Measurements from ENCODE around the gene TATDN2. TPM values are rescaled to one million over a fixed set of nuclear protein-coding genes. Genes with fewer than 3 reads are reported as not detected.

TATDN2 gene
- polyA plus RNA-seq, 2 of the 4 experiments (the other 2 are of a cell fraction), result 22.4 to 34.9 TPM

GRCh38 chr3:10300087-10300486 is 51.8 kb downstream of the TATDN2 start (continued):
- no peak for TF ChIP-seq HMGXB4 (CRISPR knock-in tag; IDR thresholded peaks at IDR 0.05; ENCODE audit: borderline replicate concordance)
- no peak for TF ChIP-seq MAZ (IDR thresholded peaks at IDR 0.05; ENCODE audit: borderline replicate concordance, low read depth, low read length)
- no peak for TF ChIP-seq HES2 (IDR thresholded peaks at IDR 0.05)
- TF ChIP-seq EHF (CRISPR knock-in tag; IDR thresholded peaks at IDR 0.05), result no peak
- no peak for TF ChIP-seq ZFP36 (IDR thresholded peaks at IDR 0.05; ENCODE audit: borderline replicate concordance, partially characterized antibody)
- no peak for TF ChIP-seq TP53 (CRISPR knock-in tag; IDR thresholded peaks at IDR 0.05)
- no peak for TF ChIP-seq NPAS2 (CRISPR knock-in tag; IDR thresholded peaks at IDR 0.05; ENCODE audit: borderline replicate concordance)

GRCh38 chr3:10303105-10303504 is 54.8 kb downstream of the TATDN2 start:
- 93% methylated on average over 9 of the region's 9 CpGs for WGBS (ENCODE audit: missing lambda C conversion rate)
- DNase-seq (ENCODE audit: low read depth in 1 of 2, low spot score in 1 of 2) (no peak), ATAC-seq (no peak), FAIRE-seq (no peak)
- peaks cover 4% of the 10 kb centered on the region; the same call in 1 of the 3 replicates for H3K4me1 ChIP-seq
- H3K27ac ChIP-seq, result no peak overlapping the region
- POLR2A ChIA-PET, result interaction anchor here (1.2 kb wide), 1 partner anchor 10 kb away, joined by 3 read pairs; no protein-coding TSS in a partner anchor
- no peak overlapping the region for H3K4me2 ChIP-seq
- H3K4me3 ChIP-seq, result no peak overlapping the region
- CTCF ChIA-PET, result interaction anchor here (0.5 to 4.7 kb wide), 6 partner anchors 9 to 357 kb away, joined by 3 to 25 read pairs (median 6); no protein-coding TSS in a partner anchor
- TF ChIP-seq FOSB (CRISPR knock-in tag; IDR thresholded peaks at IDR 0.05), result no peak
- no peak for TF ChIP-seq RARB (CRISPR knock-in tag; IDR thresholded peaks at IDR 0.05)
- TF ChIP-seq KDM5A (IDR thresholded peaks at IDR 0.05), result no peak
- TF ChIP-seq NR3C1 (IDR thresholded peaks at IDR 0.05), result no peak
- TF ChIP-seq HOXA7 (CRISPR knock-in tag; IDR thresholded peaks at IDR 0.05), result no peak
- no peak for TF ChIP-seq NFE2L2 (conservative IDR thresholded peaks at IDR 0.05; ENCODE audit: low read length)
- TF ChIP-seq PBX3 (IDR thresholded peaks at IDR 0.05), result no peak
- TF ChIP-seq JUN (IDR thresholded peaks at IDR 0.05), result no peak
- no peak for TF ChIP-seq HOXB13 (CRISPR knock-in tag; IDR thresholded peaks at IDR 0.05; ENCODE audit: low read depth)
- no peak for TF ChIP-seq MYC (IDR thresholded peaks at IDR 0.05; ENCODE audit: borderline replicate concordance, low read length)
- no peak for TF ChIP-seq MAZ (IDR thresholded peaks at IDR 0.05; ENCODE audit: borderline replicate concordance, low read depth, low read length)
- no peak for TF ChIP-seq EHF (CRISPR knock-in tag; IDR thresholded peaks at IDR 0.05)
- H3K9me3 ChIP-seq, result no peaks in the 10 kb centered on the region

- FAIRE-seq (no peak), DNase-seq (ENCODE audit: low read depth in 1 of 2, low spot score in 1 of 2) (no peak), ATAC-seq (peak; percentile 52 to 63; a peak in 5 of 6 replicates)
- no peak overlapping the region for H3K4me2 ChIP-seq
- no peak overlapping the region for H3K27ac ChIP-seq
- no peak overlapping the region for H3K4me3 ChIP-seq
- peaks cover 4% of the 10 kb centered on the region; the same call in 1 of the 3 replicates for H3K4me1 ChIP-seq
- WGBS (ENCODE audit: missing lambda C conversion rate), result 68% methylated on average over 8 of the region's 8 CpGs
- CTCF ChIA-PET, result interaction anchor here (0.5 to 4.7 kb wide), 9 partner anchors 8 to 503 kb away, joined by 3 to 25 read pairs (median 4); no protein-coding TSS in a partner anchor
- H3K9me3 ChIP-seq, result no peaks in the 10 kb centered on the region
- TF ChIP-seq E2F6 (IDR thresholded peaks at IDR 0.05; ENCODE audit: borderline replicate concordance, low read depth) (no peak), MAFK (IDR thresholded peaks at IDR 0.05; ENCODE audit: partially characterized antibody) (peak; percentile 5)
- POLR2A ChIA-PET, result interaction anchor here (1.2 kb wide), 1 partner anchor 10 kb away, joined by 3 read pairs; no protein-coding TSS in a partner anchor
Observed at GRCh38 chr3:10303785-10304184, 55.5 kb downstream of the TATDN2 start.
